HG02852 (cell line): ENCODE results near the gene THEM4.
"Not testable (repeated sequence)": the region's sequence is repeated elsewhere in the genome, so short reads cannot be mapped to it uniquely, and the experiment has no call there.

ENCODE experiments used
- ATAC-seq: cut with Tn5 transposase; IDR thresholded peaks from one replicate; pipeline ENCODE4 v1.9.1; 2021; ENCODE audit warnings: mild to moderate bottlenecking, moderate library complexity; ENCODE audit not compliant: unreplicated experiment

The THEM4 gene

DNA sequence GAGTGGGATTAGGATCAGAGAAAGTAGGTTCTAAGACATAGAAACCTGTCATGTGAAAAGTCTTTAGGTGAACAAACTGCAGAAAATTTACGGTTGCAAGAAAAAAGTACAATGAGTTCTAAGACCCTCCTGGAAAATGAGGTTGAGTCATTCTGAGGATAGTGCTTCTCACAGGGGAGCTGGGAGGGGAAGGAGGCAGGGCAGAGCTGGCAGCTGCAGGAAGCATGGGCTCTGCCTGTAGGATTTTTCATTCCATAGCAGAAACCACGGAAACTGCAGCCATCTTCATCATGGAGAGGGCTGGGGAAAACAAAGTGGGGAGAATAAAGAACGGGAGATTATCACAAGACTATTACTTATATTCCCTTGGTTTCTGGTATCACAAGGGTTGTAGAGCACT lies 25.8 kb upstream of the THEM4 start:
- no peak for ATAC-seq

- ATAC-seq = no peak
Measured at GRCh38 chr1:151934048-151934493, 24.8 kb upstream of the THEM4 start.

GRCh38 chr1:151924691-151925587 lies 15.6 kb upstream of the THEM4 start:
- no peak for ATAC-seq

- no peak for ATAC-seq
Measured at GRCh38 chr1:151923422-151923821, 14.1 kb upstream of the THEM4 start.

GRCh38 chr1:151920149-151920548 lies 10.8 kb upstream of the THEM4 start:
- ATAC-seq = no peak

DNA sequence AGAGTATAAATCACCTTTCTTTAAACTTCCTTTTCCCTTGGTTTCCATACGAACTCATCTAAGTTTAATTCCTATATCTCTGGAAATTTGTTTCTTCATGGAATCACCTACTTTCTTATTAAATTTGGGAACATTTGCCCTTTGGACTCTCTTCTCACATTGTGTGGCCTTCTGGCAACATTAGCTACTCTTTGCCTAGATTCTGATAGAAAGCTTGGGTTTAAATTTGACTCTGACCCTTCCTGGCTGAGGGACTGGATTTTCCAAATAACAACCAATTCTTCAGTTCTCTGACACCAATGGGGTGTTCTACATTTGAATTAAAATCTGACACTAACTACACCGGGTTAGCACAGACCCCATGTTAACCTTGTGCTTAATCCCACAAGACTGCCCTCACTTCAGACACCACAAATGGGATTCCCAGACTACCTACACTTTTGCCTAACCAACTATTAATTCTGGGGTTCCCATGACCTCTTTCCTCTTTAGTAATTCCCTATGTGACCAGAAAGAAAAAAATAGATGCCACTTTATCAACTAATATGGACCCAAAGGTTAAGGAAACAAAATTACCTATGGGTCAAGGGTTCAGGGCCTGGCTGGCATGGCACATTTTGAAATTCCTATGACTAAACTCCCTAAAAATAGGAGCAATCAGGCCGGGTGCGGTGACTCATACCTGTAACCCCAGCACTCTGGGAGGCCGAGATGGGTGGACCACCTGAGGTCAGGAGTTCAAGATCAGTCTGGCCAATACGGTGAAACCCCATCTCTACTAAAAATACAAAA lies 9.7 kb upstream of the THEM4 start:
- no peak for ATAC-seq

GRCh38 chr1:151918156-151918555 lies 8.8 kb upstream of the THEM4 start:
- ATAC-seq = no peak

DNA sequence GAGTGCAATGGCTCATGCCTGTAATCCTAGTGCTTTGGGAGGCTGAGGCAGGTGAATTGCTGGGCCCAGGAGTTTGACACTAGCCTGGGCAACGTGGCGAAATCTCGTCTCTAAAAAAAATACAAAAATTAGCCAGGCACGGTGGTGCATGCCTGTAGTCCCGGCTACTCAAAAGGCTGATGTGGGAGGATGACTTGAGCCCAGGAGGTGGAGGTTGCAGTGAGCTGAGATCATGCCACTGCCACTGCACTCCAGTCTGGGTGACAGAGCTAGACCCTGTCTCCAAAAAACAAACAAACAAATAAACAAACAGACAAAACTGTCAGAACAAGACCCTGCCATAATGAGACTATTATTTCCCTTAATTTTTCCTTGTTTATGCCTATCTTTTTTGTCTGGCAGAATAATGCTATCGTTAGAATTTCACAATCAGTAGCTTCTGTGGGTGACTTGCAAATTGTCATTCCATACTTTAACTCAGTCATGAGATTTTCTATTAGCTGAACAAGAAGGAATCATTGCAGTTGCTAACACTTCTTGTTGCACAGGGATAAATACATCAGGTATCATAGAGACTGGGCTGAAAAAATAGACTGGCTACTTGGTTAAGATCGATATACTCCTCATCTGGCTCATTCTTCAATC lies 7.5 kb upstream of the THEM4 start:
- no peak for ATAC-seq

DNA sequence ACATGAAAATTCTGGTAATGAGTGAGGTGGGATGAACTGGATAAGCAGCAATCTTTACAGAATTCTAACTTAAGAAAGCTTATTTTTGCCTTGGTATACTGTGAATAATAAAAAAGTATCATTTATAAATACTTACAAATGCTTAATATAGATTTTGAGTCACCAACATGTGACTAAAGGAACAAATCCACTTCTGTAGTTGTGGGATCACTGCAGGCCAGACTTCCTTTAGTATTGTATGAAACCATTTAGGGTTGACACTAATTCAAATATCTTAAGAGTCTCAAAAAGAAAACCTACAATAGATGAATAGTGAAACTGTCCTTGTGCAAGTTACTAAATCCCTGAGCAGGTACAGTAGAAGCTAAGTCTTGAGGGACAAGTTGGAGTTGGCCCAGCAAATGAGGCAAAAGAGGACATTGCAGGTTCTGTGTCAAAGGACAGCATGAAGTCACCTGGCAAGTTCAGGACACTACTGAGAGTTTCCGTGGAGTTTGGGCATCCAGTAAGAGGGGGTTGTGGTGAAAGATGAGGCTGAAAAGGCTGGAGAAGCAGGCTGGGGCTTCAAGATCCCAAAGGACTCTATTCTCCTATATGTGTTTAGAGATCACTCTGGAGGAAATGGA lies 5.9 kb upstream of the THEM4 start:
- ATAC-seq = no peak

DNA sequence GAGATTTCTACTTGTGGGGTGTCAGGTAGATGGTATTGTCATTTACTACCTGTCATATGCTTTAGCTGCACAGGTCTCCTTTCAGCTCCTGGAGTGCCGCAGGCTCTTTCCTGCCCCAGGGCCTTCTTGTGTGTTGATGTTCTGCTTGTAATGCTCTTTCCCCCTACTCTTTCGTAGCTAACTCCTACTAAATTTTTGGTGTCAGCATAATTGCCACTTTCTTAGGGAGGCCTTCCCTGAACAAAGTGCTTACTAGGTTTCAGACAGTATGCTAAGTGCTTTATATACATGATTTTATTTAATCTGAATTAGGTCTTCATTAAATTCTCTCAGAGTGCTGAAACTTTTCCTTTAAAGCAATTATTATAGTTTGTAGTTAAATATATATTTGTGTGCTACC lies 4.8 kb upstream of the THEM4 start:
- no peak for ATAC-seq

GRCh38 chr1:151912973-151913372 lies 3.7 kb upstream of the THEM4 start:
- no peak for ATAC-seq

GRCh38 chr1:151908228-151908691 lies 1.1 kb downstream of the THEM4 start:
- no peak for ATAC-seq

- ATAC-seq = no peak
Measured at GRCh38 chr1:151907363-151908139, 1.8 kb downstream of the THEM4 start.

DNA sequence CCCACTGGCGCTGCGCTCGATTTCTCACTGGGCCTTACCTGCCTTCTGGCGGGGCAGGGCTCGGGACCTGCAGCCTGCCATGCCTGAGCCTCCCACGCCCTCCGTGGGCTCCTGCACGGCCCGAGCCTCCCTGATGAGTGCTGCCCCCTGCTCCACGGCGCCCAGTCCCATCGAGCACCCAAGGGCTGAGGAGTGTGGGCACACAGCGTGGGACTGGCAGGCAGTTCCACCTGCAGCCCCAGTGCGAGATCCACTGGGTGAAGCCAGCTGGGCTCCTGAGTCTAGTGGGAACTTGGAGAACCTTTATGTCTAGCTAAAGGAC lies 3.0 kb downstream of the THEM4 start:
- ATAC-seq = not testable (repeated sequence)

GRCh38 chr1:151905443-151906323 lies 3.6 kb downstream of the THEM4 start:
- ATAC-seq = not testable (repeated sequence)

DNA sequence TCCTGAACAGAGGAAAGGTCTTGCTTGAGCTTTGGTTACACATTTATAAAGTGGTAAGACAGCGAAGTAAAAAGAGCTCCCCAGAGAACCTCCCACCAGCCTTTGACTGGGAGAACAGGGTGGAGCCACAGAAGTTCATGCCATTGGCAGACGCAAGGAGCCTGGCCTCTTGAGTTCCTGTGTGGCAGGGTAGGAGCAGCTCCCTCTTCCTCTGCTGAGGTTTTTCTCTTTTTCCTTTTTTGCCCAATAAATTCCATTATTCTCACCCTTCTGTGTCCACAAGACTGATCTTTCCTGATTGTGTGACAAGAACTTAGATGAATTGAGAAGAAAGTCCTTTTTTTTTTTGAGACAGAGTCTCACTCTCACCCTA lies 4.3 kb downstream of the THEM4 start:
- no peak for ATAC-seq

DNA sequence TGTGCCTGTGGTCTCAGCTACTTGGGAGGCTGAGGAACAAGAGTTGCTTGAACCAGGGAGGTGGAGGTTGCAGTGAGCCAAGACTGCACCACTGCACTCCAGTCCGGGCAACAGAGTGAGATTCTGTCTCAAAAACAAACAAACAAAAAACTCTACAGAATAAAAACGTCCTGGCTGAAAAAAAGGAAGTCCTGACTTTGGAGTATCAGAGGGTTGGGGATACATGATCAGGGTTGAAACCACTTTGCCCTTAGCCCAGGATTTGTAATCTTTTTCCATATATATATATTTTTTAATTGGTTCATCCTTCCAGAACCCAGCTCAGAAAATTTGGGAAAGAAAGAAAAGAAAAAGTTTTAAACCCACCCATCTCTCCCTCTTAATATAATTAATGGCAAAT lies 6.5 kb downstream of the THEM4 start:
- no peak for ATAC-seq

GRCh38 chr1:151900804-151901203 lies 8.5 kb downstream of the THEM4 start:
- ATAC-seq = not testable (repeated sequence)

GRCh38 chr1:151898519-151898991 lies 10.8 kb downstream of the THEM4 start:
- no peak for ATAC-seq
